AG04449 (cell line): ENCODE data around the gene MAML2.

ENCODE experiments used
- CTCF ChIA-PET: fragments of 350-600 bp; formaldehyde crosslinking; extraction: SDS; loops from one replicate; lab custom pipeline; 2021; ENCODE audit warnings: antibody characterized with exemption; lab: Yijun Ruan, JAX
- POLR2A ChIA-PET: fragments of 400-600, 350-600 bp; formaldehyde crosslinking; extraction: SDS; loops from one replicate; lab custom pipeline; 2020; ENCODE audit warnings: antibody characterized with exemption, inconsistent platforms; lab: Yijun Ruan, JAX
- DNase-seq: peaks from one replicate; pipeline ENCODE4 v3.0.0-alpha.2; 2010; ENCODE audit warnings: low read depth, low spot score
- H3K4me3 ChIP-seq: 2 replicates; pipeline ENCODE4 v1.5.1; 2011; ENCODE audit warnings: low read depth, mild to moderate bottlenecking, control low read depth, low read length
- TF ChIP-seq, protein P1 (sequence below): IDR thresholded peaks from one replicate; pipeline ENCODE4 v1.5.1; 2011; ENCODE audit warnings: mild to moderate bottlenecking, moderate library complexity, low read length, control low read depth, inconsistent platforms; ENCODE audit not compliant: insufficient read depth; ENCODE audit errors: missing control alignments

MAML2 gene

GRCh38 chr11:95950905-95951304 lies 392.1 kb downstream of the MAML2 start:
- DNase-seq, result no peak
- CTCF ChIA-PET, result interaction anchor here (0.9 kb wide), 1 partner anchor 18 kb away, joined by 4 read pairs; no protein-coding TSS in a partner anchor
- TF ChIP-seq, protein P1, sequence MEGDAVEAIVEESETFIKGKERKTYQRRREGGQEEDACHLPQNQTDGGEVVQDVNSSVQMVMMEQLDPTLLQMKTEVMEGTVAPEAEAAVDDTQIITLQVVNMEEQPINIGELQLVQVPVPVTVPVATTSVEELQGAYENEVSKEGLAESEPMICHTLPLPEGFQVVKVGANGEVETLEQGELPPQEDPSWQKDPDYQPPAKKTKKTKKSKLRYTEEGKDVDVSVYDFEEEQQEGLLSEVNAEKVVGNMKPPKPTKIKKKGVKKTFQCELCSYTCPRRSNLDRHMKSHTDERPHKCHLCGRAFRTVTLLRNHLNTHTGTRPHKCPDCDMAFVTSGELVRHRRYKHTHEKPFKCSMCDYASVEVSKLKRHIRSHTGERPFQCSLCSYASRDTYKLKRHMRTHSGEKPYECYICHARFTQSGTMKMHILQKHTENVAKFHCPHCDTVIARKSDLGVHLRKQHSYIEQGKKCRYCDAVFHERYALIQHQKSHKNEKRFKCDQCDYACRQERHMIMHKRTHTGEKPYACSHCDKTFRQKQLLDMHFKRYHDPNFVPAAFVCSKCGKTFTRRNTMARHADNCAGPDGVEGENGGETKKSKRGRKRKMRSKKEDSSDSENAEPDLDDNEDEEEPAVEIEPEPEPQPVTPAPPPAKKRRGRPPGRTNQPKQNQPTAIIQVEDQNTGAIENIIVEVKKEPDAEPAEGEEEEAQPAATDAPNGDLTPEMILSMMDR, result no peak
- H3K4me3 ChIP-seq, result no peak overlapping the region
- POLR2A ChIA-PET, result no interaction called here

GRCh38 chr11:95948637-95949036 lies 394.4 kb downstream of the MAML2 start:
- TF ChIP-seq, protein P1, result no peak
- ChIA-PET CTCF (no interaction called here), POLR2A (no interaction called here)
- H3K4me3 ChIP-seq, result no peak overlapping the region
- no peak for DNase-seq

- POLR2A ChIA-PET, result no interaction called here
Observed at GRCh38 chr11:95944623-95945022, 398.4 kb downstream of the MAML2 start.

DNA sequence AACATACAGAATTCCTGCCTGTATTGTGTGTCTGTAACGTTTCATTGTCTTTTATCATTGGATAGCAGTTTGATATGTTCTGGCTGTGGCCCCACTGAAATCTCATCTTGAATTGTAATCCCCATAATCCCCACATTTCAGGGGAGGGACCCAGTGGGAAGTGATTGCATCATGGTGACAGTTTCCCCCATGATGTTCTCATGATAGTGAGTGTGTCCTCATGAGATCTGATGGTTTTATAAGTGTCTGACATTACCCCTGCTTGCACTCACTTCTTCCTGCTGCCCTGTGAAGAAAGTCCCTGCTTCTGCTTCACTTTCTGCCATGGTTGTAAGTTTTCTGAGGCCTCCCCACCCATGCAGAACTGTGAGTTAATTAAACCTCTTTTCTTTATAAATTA lies 399.4 kb downstream of the MAML2 start:
- no peak overlapping the region for H3K4me3 ChIP-seq
- POLR2A ChIA-PET, result no interaction called here
- TF ChIP-seq, protein P1, result no peak
- CTCF ChIA-PET, result no interaction called here
- DNase-seq, result no peak

More at GRCh38 chr11:95944623-95945022, 398.4 kb downstream of the MAML2 start:
- TF ChIP-seq, protein P1, result no peak
- CTCF ChIA-PET, result no interaction called here
- no peak for DNase-seq
- H3K4me3 ChIP-seq, result no peak overlapping the region

- no peak for DNase-seq
- no peak overlapping the region for H3K4me3 ChIP-seq
- TF ChIP-seq, protein P1, result no peak
- ChIA-PET CTCF (no interaction called here), POLR2A (no interaction called here)
Observed at GRCh38 chr11:95939091-95939490, 403.9 kb downstream of the MAML2 start.

- CTCF ChIA-PET, result interaction anchor here (1.2 kb wide), 1 partner anchor 102 kb away, joined by 3 read pairs; no protein-coding TSS in a partner anchor
- POLR2A ChIA-PET, result no interaction called here
- TF ChIP-seq, protein P1, result no peak
Observed at GRCh38 chr11:95937358-95937757, 405.6 kb downstream of the MAML2 start.

More at GRCh38 chr11:95937358-95937757, 405.6 kb downstream of the MAML2 start:
- H3K4me3 ChIP-seq, result no peak overlapping the region
- no peak for DNase-seq
